Measurements from ENCODE around the gene VTN. TPM values are rescaled to one million over a fixed set of nuclear protein-coding genes. Genes with fewer than 3 reads are reported as not detected.

VTN gene
- total RNA-seq, 6 donors from 2014 or later, result 0.67 to 6.4 (median 2.3) TPM; not detected in 1

DNA sequence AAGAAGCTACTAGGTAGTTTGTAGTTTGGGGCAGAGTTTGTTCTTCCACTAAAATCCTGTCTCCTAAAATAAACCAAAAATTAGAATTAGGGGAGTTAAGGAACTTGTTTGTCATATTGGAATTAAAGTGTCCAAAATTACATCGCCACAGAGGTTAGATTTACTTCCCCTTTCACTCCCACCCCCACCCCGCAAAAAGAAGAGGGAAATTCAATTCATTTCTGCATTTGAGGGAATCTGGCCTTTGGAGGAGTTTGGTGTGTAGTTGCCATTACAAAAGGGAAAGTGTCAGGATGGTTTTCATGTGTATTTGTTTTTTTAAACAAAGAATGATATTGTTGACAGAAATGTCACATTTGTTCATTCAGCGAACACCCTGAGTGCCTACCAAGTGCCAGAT, 45.3 kb downstream of the VTN start:
- Histone ChIP-seq H3K27me3 (no peaks in the 10 kb centered on the region), H3K4me1 (peaks cover 0 to 22% (median 15%) of the 10 kb centered on the region in 4 donors), H3K36me3 (peaks cover 12 to 30% (median 21%) of the 10 kb centered on the region in 4 donors), H3K27ac (peak overlapping the region in 1 of 4 donors; percentile 25), H3K9me3 (no peaks in the 10 kb centered on the region), H3K4me3 (no peak overlapping the region)
- 63 to 69% methylated on average over 3 of the region's 3 CpGs for WGBS, 2 donors
- TF ChIP-seq POLR2AphosphoS5 (IDR thresholded peaks at IDR 0.05), result no peak
- TF ChIP-seq EP300 (IDR thresholded peaks at IDR 0.05), result no peak
- no peak for TF ChIP-seq CTCF (IDR thresholded peaks at IDR 0.05)
- no peak for TF ChIP-seq POLR2A (IDR thresholded peaks at IDR 0.05)
- DNase-seq (no peak), ATAC-seq (ENCODE audit: low FRiP score in 2 of 2) (no peak)

DNA sequence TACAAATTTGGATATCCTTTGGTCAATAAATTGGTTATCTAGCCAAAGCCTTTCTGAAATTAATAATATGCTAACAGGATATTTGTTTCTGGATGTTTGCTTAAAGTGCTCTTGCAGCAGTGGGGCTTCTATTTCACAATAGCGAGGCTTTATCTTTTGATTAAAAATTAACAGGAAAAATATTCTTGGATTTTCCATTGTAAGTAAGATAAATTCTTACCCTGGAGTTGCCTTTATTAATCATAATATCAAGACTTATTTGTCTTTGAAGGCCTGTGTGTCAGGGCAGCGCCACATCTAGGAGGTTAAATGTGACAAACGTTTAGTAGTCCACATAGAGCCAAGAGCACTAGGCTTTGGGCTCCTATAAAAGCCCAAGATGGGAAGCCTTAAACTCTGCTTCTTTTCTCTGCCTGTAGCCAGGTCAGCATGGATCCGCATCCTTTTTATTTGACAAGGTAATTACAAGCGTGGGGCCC, 45.8 kb downstream of the VTN start:
- TF ChIP-seq POLR2A (IDR thresholded peaks at IDR 0.05) (no peak), EP300 (IDR thresholded peaks at IDR 0.05) (no peak), POLR2AphosphoS5 (IDR thresholded peaks at IDR 0.05) (no peak), CTCF (IDR thresholded peaks at IDR 0.05) (no peak)
- Histone ChIP-seq H3K4me3 (no peak overlapping the region), H3K9me3 (no peaks in the 10 kb centered on the region), H3K27ac (peak overlapping the region in 1 of 4 donors; percentile 6), H3K36me3 (peaks cover 9 to 26% (median 17%) of the 10 kb centered on the region in 4 donors), H3K4me1 (peaks cover 4 to 26% (median 19%) of the 10 kb centered on the region in 4 donors), H3K27me3 (no peaks in the 10 kb centered on the region)
- WGBS, 2 donors, result 68 to 72% methylated on average over 5 of the region's 5 CpGs
- ATAC-seq (ENCODE audit: low FRiP score in 2 of 2) (no peak), DNase-seq (no peak)

GRCh38 chr17:28320215-28321061, 49.7 kb downstream of the VTN start:
- Histone ChIP-seq H3K27ac (no peak overlapping the region), H3K27me3 (peaks cover 0 to 3% (median 0%) of the 10 kb centered on the region in 4 donors), H3K4me1 (peaks cover 11 to 38% (median 29%) of the 10 kb centered on the region in 4 donors), H3K9me3 (no peaks in the 10 kb centered on the region), H3K36me3 (no peaks in the 10 kb centered on the region), H3K4me3 (peak overlapping the region in 3 of 4 donors; percentile 71 to 78 (median 77))
- 72 to 79% methylated on average over 8 of the region's 8 CpGs for WGBS, 2 donors
- no peak for ATAC-seq (ENCODE audit: low FRiP score in 2 of 2)
- DNase-seq, result no peak
- TF ChIP-seq CTCF (IDR thresholded peaks at IDR 0.05) (no peak), EP300 (IDR thresholded peaks at IDR 0.05) (no peak), POLR2AphosphoS5 (IDR thresholded peaks at IDR 0.05) (no peak), POLR2A (IDR thresholded peaks at IDR 0.05) (no peak)

DNA sequence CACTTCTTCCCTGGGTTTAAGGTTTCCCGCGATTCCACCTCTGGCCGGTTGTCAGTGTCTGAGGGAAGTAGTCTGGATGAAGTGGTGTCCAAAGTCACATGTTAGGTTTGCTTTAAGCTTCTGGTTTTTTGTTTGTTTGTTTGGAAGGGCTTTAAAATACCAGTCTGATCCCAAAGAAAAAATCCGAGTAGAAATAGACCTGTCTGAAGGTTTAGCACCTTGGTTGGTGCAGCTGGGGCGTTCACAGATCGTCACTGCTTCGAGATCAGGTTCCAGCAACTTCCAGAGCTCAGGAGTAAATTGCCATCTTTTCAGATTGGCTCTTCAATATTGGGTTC, 50.5 kb downstream of the VTN start:
- Histone ChIP-seq H3K27me3 (peaks cover 0 to 3% (median 0%) of the 10 kb centered on the region in 4 donors), H3K9me3 (no peaks in the 10 kb centered on the region), H3K36me3 (no peaks in the 10 kb centered on the region), H3K4me1 (peaks cover 11 to 31% (median 25%) of the 10 kb centered on the region in 4 donors), H3K27ac (peak overlapping the region in 2 of 4 donors; percentile 79 to 83), H3K4me3 (peak overlapping the region; percentile 27 to 78 (median 74))
- TF ChIP-seq EP300 (IDR thresholded peaks at IDR 0.05), result no peak
- TF ChIP-seq CTCF (IDR thresholded peaks at IDR 0.05), result no peak
- no peak for TF ChIP-seq POLR2A (IDR thresholded peaks at IDR 0.05)
- TF ChIP-seq POLR2AphosphoS5 (IDR thresholded peaks at IDR 0.05), result no peak
- no peak for ATAC-seq (ENCODE audit: low FRiP score in 2 of 2)
- WGBS, 2 donors, result 1 to 6% methylated on average over 7 of the region's 7 CpGs
- DNase-seq, result no peak

Data from upper lobe of left lung (tissue), 6 donors.